ENCODE measurements around the gene ALK.
A peak's percentile ranks its signal among the peaks of the same experiment; 100 is the strongest.

Gene ALK

DNA sequence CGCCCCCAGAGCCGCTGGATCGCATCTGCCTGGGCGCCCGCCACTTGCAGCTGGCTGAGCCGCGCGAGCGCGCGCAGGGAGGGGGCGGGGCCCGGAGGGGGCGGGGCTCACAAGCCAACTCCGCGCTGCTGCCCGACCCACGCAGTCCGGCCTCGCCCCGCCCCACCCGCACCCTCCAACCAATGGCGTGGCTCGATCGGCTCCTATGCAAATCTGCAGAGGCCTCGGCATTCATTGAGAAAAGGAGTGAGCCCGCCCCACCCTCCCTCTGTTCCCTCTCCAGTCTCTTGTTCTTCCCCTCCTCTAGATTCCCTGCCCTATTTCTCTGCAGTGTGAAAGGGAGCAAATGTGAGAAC, at the start of gene ALK:
Gene ALK, minus strand, starts transcription at position 27 of the 356 bp plus-strand sequence. CDS start 927 bp downstream, outside the sequence.
- DNase-seq: peak; percentile 87

GRCh38 chr2:29966266-29966665, 44.9 kb upstream of the ALK start:
- DNase-seq: no peak

DNA sequence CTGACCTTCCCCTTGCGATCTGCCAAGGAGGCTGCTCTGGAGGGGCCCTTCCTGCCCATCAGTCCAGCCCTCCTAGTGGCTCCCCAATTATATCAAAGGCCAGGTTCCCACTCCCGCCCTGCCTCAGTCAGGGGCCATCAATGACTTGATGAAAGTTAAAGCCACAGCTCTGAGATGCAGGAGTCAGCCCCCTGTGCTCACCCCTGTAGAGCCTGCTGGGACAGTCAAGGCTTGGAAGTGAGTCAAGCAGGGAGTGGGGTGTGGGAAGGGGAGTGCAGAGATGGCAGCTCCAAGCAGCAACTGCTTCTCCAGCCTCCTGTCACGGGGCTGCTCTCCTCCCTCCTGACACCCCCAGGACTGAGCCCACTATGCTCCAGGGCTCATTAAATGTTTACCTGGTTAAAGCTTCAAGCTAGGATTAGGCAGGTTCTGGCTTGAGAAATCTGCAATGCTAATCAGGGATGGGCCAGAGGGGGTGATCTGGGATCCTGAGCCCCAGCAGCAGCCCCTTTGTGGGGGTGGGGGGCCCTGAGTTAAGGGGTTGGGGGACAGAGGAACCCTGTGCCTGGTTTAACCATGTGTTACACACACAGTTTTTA, 42.7 kb upstream of the ALK start:
- no peak for DNase-seq

DNA sequence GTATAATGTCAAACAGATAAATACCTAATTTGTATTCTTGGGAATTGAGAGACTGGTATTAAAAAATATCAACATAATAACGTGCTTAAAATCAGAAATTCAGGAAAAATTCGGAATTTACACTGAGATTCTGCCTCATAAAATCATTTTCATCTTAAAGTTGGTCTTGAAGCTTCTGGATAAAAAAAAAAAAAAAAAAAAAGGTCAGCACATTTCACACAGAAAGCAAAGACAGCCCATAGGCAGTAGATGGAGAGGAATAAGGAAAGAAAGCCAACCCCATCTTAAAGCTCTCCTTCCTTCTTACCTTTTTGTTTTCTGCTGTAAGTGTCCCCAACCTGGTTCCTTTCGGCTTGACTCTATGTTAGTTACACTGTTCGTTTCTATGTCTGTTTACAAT, 41.5 kb upstream of the ALK start:
- no peak for DNase-seq

GRCh38 chr2:29954316-29954715, 32.9 kb upstream of the ALK start:
- no peak for DNase-seq

- no peak for DNase-seq
These were observed 31.6 kb upstream of the ALK start for GRCh38 chr2:29952973-29953372.

DNA sequence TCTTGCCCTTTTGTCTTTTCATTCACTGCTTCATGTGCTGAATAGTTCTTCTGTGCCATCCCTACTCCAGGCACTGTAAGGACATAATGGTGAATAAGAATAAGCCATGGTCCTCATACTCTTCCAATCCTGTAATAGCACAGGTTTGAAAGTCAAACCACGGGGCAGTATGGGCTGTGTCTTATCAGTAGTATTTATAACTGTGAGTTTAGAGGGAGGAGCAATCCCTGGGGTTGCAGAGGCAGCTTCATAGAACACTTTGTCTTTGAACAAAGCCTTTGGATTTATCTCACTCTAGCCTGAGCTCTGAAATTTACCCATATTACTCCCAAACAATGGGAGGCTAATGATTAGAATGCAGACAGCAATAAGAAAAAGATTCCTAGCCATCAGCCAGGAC, 30.2 kb upstream of the ALK start:
- no peak for DNase-seq

DNA sequence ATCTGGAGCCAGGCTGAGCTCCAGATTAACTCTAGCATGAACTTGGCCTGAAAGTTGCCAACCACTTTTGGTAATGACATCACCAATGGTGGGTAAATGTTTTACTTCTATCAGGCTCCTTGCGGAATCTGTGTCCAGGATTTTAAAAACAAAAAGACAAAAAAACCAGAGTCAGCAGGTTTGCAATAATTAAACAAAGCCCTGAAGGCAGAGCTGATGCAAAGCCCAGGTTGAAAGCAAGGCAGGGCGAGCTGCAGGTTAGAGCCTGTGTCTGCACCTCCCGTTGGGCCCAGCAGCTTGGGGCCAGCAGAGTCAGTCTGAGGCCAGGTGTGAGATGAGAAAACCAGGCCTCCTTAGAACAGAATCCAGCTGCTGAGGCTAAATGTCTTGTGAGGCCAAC, 29.1 kb upstream of the ALK start:
- no peak for DNase-seq

DNA sequence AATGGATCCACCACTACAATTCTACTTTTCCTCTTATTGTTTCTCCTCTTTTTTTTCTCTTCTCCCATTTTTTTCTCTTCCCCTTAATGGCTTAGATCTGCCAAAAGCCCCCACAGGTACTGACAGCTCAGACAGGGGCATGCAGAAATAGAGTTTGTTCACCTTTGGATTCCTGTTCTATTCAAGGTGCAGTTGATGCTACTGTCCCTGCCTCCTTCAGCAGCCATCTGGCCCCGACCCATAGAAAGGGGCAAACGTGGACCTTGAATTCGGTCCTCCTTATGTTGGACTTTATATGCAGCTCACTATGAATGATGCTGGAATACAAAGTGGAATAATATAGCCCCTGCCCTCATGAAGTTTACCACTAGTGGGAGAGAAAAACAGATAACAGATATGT, 27.7 kb upstream of the ALK start:
- DNase-seq: no peak

- DNase-seq: no peak
These were observed 25.1 kb upstream of the ALK start for GRCh38 chr2:29946505-29946904.

GRCh38 chr2:29942711-29943110, 21.3 kb upstream of the ALK start:
- DNase-seq: no peak

GRCh38 chr2:29940706-29941105, 19.3 kb upstream of the ALK start:
- DNase-seq: no peak

DNA sequence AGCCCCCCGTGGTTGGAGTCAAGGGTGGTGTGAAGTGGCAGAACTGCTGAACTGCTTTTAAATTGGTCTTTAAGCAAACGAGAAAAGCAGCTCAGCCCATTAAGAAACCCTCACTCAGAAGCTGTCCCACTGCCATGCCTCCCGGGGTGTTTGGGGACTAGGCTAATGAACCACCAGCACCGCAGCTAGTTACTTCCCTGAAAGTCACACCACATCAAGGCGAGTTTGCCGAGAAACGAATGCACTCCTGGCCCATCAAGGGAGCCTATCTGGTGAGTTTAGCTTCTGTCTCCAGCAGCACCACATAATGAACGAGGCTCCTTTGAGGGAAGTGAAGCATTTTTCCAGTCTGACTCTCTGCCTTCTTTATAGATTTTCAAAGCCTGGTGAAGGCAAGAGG, 14.6 kb upstream of the ALK start:
- DNase-seq: no peak

- no peak for DNase-seq
These were observed 10.4 kb upstream of the ALK start for GRCh38 chr2:29931818-29932217.

GRCh38 chr2:29923110-29923721, 1.8 kb upstream of the ALK start:
- DNase-seq: peak; percentile 73

GRCh38 chr2:29922605-29923004, 1.2 kb upstream of the ALK start:
- DNase-seq: no peak

GRCh38 chr2:29920631-29921559, 491 bp downstream of the ALK start:
- peak; percentile 26 for DNase-seq

DNA sequence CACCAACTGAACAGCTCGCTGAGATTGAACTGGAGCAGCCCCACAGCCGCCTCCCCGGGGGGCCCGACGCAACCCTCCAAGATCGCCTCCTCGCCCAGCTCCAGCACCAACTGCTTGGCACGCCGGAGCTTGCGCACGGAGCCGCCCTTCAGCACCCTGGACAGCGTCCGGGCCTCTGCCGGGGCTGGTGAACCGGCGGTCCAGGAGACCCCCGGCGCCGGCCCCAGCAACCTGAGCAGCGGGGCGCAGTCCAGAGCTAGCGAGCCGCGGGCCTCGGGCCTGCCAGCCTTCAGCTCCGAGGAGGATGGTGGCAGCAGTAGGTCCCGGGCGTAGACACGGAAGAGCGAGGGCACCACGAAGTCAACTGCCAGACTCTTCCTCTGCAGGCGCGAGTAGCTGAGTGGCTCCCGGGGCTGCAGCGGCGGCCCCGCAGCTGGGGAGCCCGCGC, 1.2 kb downstream of the ALK start:
- DNase-seq: no peak

GRCh38 chr2:29918941-29919340, 2.4 kb downstream of the ALK start:
- DNase-seq: no peak

- DNase-seq: no peak
These were observed 3.6 kb downstream of the ALK start for GRCh38 chr2:29917781-29918180.

DNA sequence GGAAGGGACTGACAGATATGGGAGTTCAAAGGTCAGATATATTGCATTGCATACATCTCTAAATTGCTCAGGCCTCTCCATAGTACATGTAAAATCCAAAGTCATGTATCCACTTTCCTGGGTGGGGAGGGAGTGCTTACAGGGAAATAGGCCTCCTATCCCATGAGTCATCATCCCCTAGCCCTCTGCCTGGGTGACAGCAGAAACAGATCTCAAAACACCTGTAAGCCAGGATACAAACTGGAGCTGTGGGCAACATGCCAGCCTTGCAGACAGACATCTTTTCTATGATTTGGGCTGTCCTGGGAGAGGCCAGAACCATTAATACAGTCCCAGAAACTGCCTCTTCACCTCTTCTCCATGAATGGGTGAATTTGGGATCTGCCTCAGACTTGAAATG, 4.8 kb downstream of the ALK start:
- no peak for DNase-seq

DNA sequence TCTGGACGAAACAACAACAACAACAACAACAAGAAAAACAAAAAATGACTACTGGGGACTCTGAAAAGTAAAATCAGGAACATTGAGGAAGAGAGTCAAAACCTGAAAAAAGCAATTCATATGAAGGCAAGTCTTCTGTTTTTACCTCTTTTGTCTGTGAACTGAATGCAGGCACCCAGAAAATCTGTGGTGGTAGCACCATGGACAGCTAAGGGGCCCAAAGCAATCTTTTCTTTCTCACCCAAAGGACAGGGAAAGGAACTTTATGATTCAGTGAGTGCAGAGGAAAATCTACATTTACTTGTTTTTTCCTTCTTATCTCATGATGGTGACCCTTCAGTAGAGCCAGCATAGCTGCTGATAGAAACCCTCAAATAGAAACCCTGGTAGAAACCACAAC, 10.4 kb downstream of the ALK start:
- no peak for DNase-seq

DNA sequence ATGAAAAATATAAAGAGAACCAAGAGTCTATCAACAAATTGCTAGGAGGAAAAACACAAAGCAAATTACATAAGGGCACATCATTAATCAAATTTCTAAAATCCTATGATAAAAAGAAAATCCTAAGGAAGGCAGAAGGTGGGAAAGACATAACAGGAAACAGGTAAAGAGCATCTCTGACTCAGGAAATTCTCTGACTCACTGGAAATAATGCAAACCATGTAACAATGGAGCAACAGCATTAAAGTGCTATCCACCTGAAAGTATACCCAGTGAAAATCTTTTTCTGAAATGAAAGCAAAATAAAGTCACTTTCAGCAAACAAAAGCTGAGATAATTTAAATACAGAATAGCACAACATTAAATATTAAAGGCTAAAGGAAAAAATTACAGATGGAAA, 10.9 kb downstream of the ALK start:
- DNase-seq: no peak

DNA sequence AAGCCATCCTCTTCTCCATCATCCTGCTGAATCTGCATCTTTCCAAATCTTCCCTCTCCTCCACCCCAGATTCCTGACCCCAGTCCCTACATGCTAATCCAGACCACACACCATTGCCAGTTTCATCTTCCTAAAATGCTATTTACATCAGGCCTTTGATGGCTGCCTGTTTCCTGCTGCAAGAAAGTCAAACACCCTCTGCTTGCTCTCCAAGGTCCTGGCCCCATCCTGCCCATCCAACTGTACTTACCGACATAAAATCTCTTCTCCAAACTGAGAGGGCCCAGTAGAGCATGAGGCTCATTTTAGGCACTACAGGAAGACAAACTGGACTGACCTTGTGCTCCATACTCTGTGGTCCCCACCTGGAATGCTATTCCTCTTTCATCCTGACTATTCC, 19.0 kb downstream of the ALK start:
- no peak for DNase-seq

All from NCI-H1105 (cell line).